OCI-LY1 (cell line): ENCODE results near the gene SENP5.

Source experiments
- CTCF ChIP-seq: fragments of 200-600 bp; sonication (generic), shearing (Covaris generic); IDR thresholded peaks from 2 replicates; pipeline ENCODE4 v1.5.1; 2017; ENCODE audit warnings: mild to moderate bottlenecking, antibody characterized with exemption, low read length, moderate library complexity, mixed read lengths
- EZH2 ChIP-seq: fragments of 200-600 bp; sonication (generic), shearing (Covaris generic); IDR thresholded peaks from 2 replicates; pipeline ENCODE4 v1.8.0; 2017; ENCODE audit warnings: borderline replicate concordance, mixed run types, mild to moderate bottlenecking, antibody characterized with exemption, low read length, moderate library complexity, mixed read lengths

- TF ChIP-seq CTCF (no peak), EZH2 (no peak)
Observed at GRCh38 chr3:196932600-196932999, 64.9 kb downstream of the SENP5 start.
